H1 (cell line): ENCODE measurements around the gene HOXB9. TPM values are rescaled to one million over a fixed set of nuclear protein-coding genes. Genes with fewer than 3 reads are reported as not detected.

Experiments used
- CTCF ChIA-PET: fragments of 300-600 bp; sonication (Branson Sonifier 250); formaldehyde crosslinking; loops from one replicate; lab custom pipeline; 2021; ENCODE audit not compliant: partially characterized antibody; lab: Charles Lee
- POLR2A ChIA-PET: fragments of 300-600 bp; sonication (Branson Sonifier 250); formaldehyde crosslinking; loops from one replicate; lab custom pipeline; 2021; ENCODE audit warnings: inconsistent platforms; ENCODE audit not compliant: partially characterized antibody; lab: Charles Lee
- DNase-seq, 2 experiments: peaks; one replicate each; pipeline versions ENCODE4 v3.0.0 to v3.0.0-alpha.2; 2010 to 2022; ENCODE audit warnings: low spot score in 2 of 2, low read depth in 1 of 2, mixed read lengths in 1 of 2
- FAIRE-seq: peaks from 2 replicates; lab custom pipeline; 2011; peaks lifted over from hg19 to GRCh38; lab: Jason Lieb, UNC
- H2AFZ ChIP-seq: 2 replicates; pipeline ENCODE4 v1.8.1; 2012; ENCODE audit warnings: low read length, inconsistent platforms
- H2AK5ac ChIP-seq: 2 replicates; pipeline ENCODE4 v1.6.1; 2013; ENCODE audit warnings: low read depth, low read length
- H2BK120ac ChIP-seq: replicated peaks from 2 replicates; pipeline ENCODE3; 2013; ENCODE audit warnings: low read depth, low read length, inconsistent platforms
- H2BK12ac ChIP-seq: 2 replicates; pipeline ENCODE4 v1.6.1; 2013; ENCODE audit warnings: low read depth, low read length
- H2BK15ac ChIP-seq: 2 replicates; pipeline ENCODE4 v1.6.1; 2013; ENCODE audit warnings: low read length
- H2BK20ac ChIP-seq: 2 replicates; pipeline ENCODE4 v1.6.1; 2013; ENCODE audit warnings: low read length
- H2BK5ac ChIP-seq: 2 replicates; pipeline ENCODE4 v1.6.1; 2013; ENCODE audit warnings: low read depth, low read length
- H3K14ac ChIP-seq: 2 replicates; pipeline ENCODE4 v1.6.1; 2013; ENCODE audit warnings: inconsistent platforms; ENCODE audit not compliant: insufficient read length
- H3K18ac ChIP-seq: 2 replicates; pipeline ENCODE4 v1.6.1; 2013; ENCODE audit warnings: low read length; ENCODE audit errors: extremely low read depth
- H3K23ac ChIP-seq: 2 replicates; pipeline ENCODE4 v1.6.1; 2013; ENCODE audit warnings: inconsistent platforms; ENCODE audit not compliant: insufficient read length
- H3K23me2 ChIP-seq: 2 replicates; pipeline ENCODE4 v1.6.1; 2013; ENCODE audit warnings: low read depth, low read length
- H3K27ac ChIP-seq: 2 replicates; pipeline ENCODE4 v1.6.1; 2011; ENCODE audit warnings: low read depth, low read length, inconsistent platforms
- H3K27me3 ChIP-seq, 4 experiments: replicated peaks in 1 of 4; 1 replicate in 1 of 4; 2 replicates in 3 of 4; pipeline versions ENCODE4 v1.6.1 to v1.8.1; 2011 to 2013; ENCODE audit warnings: low read length in 3 of 4, mild to moderate bottlenecking in 3 of 4, inconsistent platforms in 2 of 4, mixed read lengths in 2 of 4, moderate library complexity in 1 of 4; ENCODE audit not compliant: control insufficient read depth in 3 of 4, insufficient read depth in 3 of 4; ENCODE audit errors: extremely low read depth in 1 of 4
- H3K36me3 ChIP-seq, 4 experiments: 2 replicates each; pipeline versions ENCODE4 v1.6.1 to v1.8.1; 2011 to 2013; ENCODE audit warnings: mild to moderate bottlenecking in 4 of 4, low read length in 3 of 4, moderate library complexity in 2 of 4, control low read depth in 1 of 4, inconsistent platforms in 1 of 4; ENCODE audit not compliant: insufficient read depth in 4 of 4, control insufficient read depth in 2 of 4
- H3K4ac ChIP-seq: replicated peaks from 2 replicates; pipeline ENCODE3; 2013; ENCODE audit warnings: low read length, low read depth, mixed read lengths, inconsistent platforms; ENCODE audit not compliant: insufficient read length
- H3K4me1 ChIP-seq, 4 experiments: replicated peaks in 1 of 4; 1 replicate in 1 of 4; 2 replicates in 3 of 4; pipeline versions ENCODE4 v1.6.1 to v1.8.1; 2011 to 2013; ENCODE audit warnings: low read length in 3 of 4, inconsistent platforms in 2 of 4, mixed read lengths in 1 of 4; ENCODE audit not compliant: insufficient read depth in 4 of 4, control insufficient read depth in 3 of 4
- H3K4me2 ChIP-seq, 2 experiments: 2 replicates each; pipeline versions ENCODE4 v1.6.1 to v1.8.1; 2011 to 2013; ENCODE audit warnings: low read depth in 2 of 2, low read length in 2 of 2, control low read depth in 1 of 2, inconsistent platforms in 1 of 2, mild to moderate bottlenecking in 1 of 2; ENCODE audit not compliant: insufficient read depth in 1 of 2
- H3K4me3 ChIP-seq, 4 experiments: fragments of 200-600, 300-600 bp in 1 of 4; sonication (generic), shearing (Covaris generic), sonication (Bioruptor Twin) in 1 of 4; 2 replicates each; pipeline versions ENCODE4 v1.5.1 to v1.8.1; 2011 to 2016; ENCODE audit warnings: low read length in 4 of 4, low read depth in 3 of 4, control low read depth in 2 of 4, inconsistent platforms in 2 of 4, mild to moderate bottlenecking in 2 of 4, mixed read lengths in 1 of 4, moderate library complexity in 1 of 4; ENCODE audit not compliant: insufficient read depth in 2 of 4; ENCODE audit errors: extremely low read depth in 1 of 4
- H3K56ac ChIP-seq: replicated peaks from 2 replicates; pipeline ENCODE3; 2013; ENCODE audit warnings: low read depth, mild to moderate bottlenecking, mixed read lengths, low read length, inconsistent platforms; ENCODE audit not compliant: insufficient read length
- H3K79me1 ChIP-seq: 2 replicates; pipeline ENCODE4 v1.6.1; 2013; ENCODE audit warnings: low read depth, low read length, control low read depth
- H3K79me2 ChIP-seq, 2 experiments: 2 replicates each; pipeline versions ENCODE4 v1.6.1 to v1.8.1; 2012 to 2013; ENCODE audit warnings: low read length in 2 of 2, mild to moderate bottlenecking in 2 of 2, inconsistent platforms in 1 of 2; ENCODE audit not compliant: insufficient read depth in 2 of 2, control insufficient read depth in 1 of 2
- H3K9ac ChIP-seq, 4 experiments: replicated peaks in 1 of 4; 1 replicate in 1 of 4; 2 replicates in 3 of 4; pipeline versions ENCODE4 v1.6.1 to v1.8.1; 2011 to 2013; ENCODE audit warnings: low read depth in 3 of 4, low read length in 3 of 4, control low read depth in 2 of 4, mild to moderate bottlenecking in 2 of 4, moderate library complexity in 2 of 4, inconsistent platforms in 1 of 4; ENCODE audit errors: extremely low read depth in 1 of 4
- H3K9me3 ChIP-seq, 2 experiments: 2 replicates each; pipeline versions ENCODE4 v1.6.1 to v1.8.1; 2012 to 2013; ENCODE audit warnings: mild to moderate bottlenecking in 2 of 2, moderate library complexity in 2 of 2, control low read depth in 1 of 2, inconsistent platforms in 1 of 2, low read depth in 1 of 2, low read length in 1 of 2, mixed read lengths in 1 of 2; ENCODE audit not compliant: insufficient read depth in 2 of 2
- H4K20me1 ChIP-seq, 2 experiments: replicated peaks in 1 of 2; 2 replicates each; pipeline versions ENCODE3 to v1.8.1; 2011 to 2013; ENCODE audit warnings: inconsistent platforms in 2 of 2, low read length in 2 of 2, mild to moderate bottlenecking in 1 of 2; ENCODE audit not compliant: insufficient read depth in 2 of 2, control insufficient read depth in 1 of 2
- H4K5ac ChIP-seq: 2 replicates; pipeline ENCODE4 v1.6.1; 2013; ENCODE audit warnings: low read length, low read depth, mixed read lengths, inconsistent platforms; ENCODE audit not compliant: insufficient read length
- H4K8ac ChIP-seq: 2 replicates; pipeline ENCODE4 v1.8.0; 2013; ENCODE audit warnings: mild to moderate bottlenecking, moderate library complexity, low read length, inconsistent platforms; ENCODE audit not compliant: insufficient read depth; ENCODE audit errors: extremely low read depth
- H4K91ac ChIP-seq: replicated peaks from 2 replicates; pipeline ENCODE3; 2013; ENCODE audit warnings: low read length, mixed read lengths, inconsistent platforms; ENCODE audit not compliant: insufficient read length
- CBX8 ChIP-seq: fragments of 300-800, 300-1000 bp; sonication (generic); IDR thresholded peaks from 2 replicates; pipeline ENCODE4 v1.7.1; 2016; ENCODE audit warnings: low read depth, low read length, borderline replicate concordance
- EZH2 ChIP-seq: fragments of 200-600 bp; sonication (generic); IDR thresholded peaks from 2 replicates; pipeline ENCODE4 v1.7.1; 2012; ENCODE audit warnings: low read depth, mild to moderate bottlenecking, moderate library complexity, low read length, inconsistent platforms; ENCODE audit not compliant: severe bottlenecking
- RNF2 ChIP-seq: fragments of 200-900, 300-1000 bp; sonication (generic); IDR thresholded peaks from 2 replicates; pipeline ENCODE4 v1.7.1; 2016; ENCODE audit warnings: borderline replicate concordance, low read depth, mild to moderate bottlenecking, antibody characterized with exemption, low read length; ENCODE audit not compliant: poor library complexity, severe bottlenecking; ENCODE audit errors: missing control alignments
- TAF1 ChIP-seq: IDR thresholded peaks from 2 replicates; pipeline ENCODE4 v1.6.1; 2011; ENCODE audit warnings: mild to moderate bottlenecking, low read depth, low read length
- WGBS, 2 experiments: shearing (Covaris generic) in 1 of 2; methylation state at CpG; one replicate each; pipeline versions ENCODE4 v1.1.6 to v1.1.7; 2013 to 2015; ENCODE audit warnings: low lambda C conversion rate in 2 of 2, mixed read lengths in 2 of 2, inconsistent platforms in 1 of 2, low coverage in 1 of 2, missing lambda C conversion rate in 1 of 2; ENCODE audit not compliant: insufficient replicate concordance in 2 of 2, insufficient coverage in 1 of 2, insufficient read length in 1 of 2; ENCODE audit errors: extremely low coverage in 1 of 2, missing lambda C conversion rate in 1 of 2; 5-methylcytosine and 5-hydroxymethylcytosine counted together
- polyA plus RNA-seq, 7 experiments: library from polyadenylated mRNA; depleted of rRNA in 3 of 7; stranded (reverse) in 5 of 7; unstranded in 2 of 7; fragments of >200 nt in 5 of 7; fragments of 200-250 nt in 2 of 7; gene quantifications; 1 replicate in 5 of 7; 2 replicates in 1 of 7; 4 replicates in 1 of 7; pipeline versions ENCODE4 v1.2.1 to v1.2.3, GENCODE V29; 2011 to 2013; ENCODE audit warnings: missing spikeins in 2 of 7, mixed read lengths in 2 of 7
- total RNA-seq: library from RNA; stranded (reverse); fragmentation: NEBNext Ultra II Directional; extraction: Animal tissue kit (Norgen Biotek cat#: 25700); gene quantifications from 2 replicates; pipeline ENCODE4 v1.2.1, GENCODE V29; 2021

The HOXB9 gene
- total and polyA plus RNA-seq, 2 of the 8 experiments (the other 6 are each of a cell fraction or from before 2014, with no cell fraction given), result not detected

DNA sequence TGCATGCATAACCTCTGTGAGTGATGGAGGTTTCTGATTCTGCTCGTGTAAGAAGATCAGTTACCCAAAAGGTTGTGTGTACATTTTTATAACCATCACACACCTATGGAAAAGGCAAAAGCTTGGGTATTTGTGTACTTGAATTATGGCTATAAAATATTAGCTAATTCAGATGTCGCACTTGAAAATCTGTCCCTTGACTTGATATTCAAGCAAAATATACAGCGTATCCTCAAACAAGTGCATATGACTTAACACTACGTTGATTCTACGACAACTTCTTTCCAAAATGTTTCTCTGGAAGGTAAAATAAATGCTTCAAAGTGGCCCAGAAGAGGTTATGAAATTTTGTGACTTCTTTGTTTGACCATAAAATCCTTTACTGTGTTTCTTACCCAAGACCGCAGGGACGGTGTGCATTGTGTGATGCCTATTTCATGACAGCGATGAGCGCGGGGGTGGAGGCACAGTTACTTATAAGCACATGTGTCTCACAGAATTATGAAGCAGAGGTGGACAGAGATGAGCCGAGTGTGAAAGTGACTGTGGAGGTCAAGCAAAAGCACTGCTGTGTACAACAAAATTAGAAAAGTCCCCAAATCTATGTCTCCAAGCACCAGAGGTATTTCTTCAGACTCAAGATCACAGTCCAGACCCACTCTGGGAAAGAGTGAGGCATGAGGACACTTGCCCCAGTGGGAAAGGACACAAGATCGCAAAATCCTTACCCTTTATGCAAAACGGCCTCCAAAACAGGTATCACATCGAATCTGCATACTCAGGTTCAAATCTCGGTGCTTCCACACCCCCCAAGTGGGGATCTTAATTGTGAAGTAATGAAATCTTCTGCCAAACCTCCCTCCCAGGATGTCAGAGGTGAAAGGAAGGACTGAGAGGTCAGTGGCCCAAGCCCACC lies 4.1 kb upstream of the HOXB9 start:
- Histone ChIP-seq H4K91ac (no peak overlapping the region), H3K79me1 (no peaks in the 10 kb centered on the region), H2AK5ac (peak overlapping the region; percentile 30; the same call in 1 of the 2 replicates), H2BK5ac (no peak overlapping the region), H4K8ac (no peak overlapping the region), H3K36me3 (no peaks in the 10 kb centered on the region; a peak in 1 of 8 replicates), H4K5ac (no peak overlapping the region), H3K9ac (no peak overlapping the region), H3K27me3 (peaks cover 97 to 100% (median 100%) of the 10 kb centered on the region in 4 experiments), H2BK12ac (peak overlapping the region; percentile 51; the same call in 1 of the 2 replicates), H2AFZ (no peak overlapping the region), H3K4me2 (no peak overlapping the region), H3K27ac (no peak overlapping the region), H3K56ac (no peak overlapping the region), H3K79me2 (no peaks in the 10 kb centered on the region), H3K14ac (no peak overlapping the region), H3K23me2 (peaks cover 2% of the 10 kb centered on the region; the same call in 1 of the 2 replicates), H4K20me1 (peaks cover 37 to 41% of the 10 kb centered on the region in 2 experiments), H3K18ac (no peak overlapping the region), H2BK15ac (no peak overlapping the region), H2BK20ac (no peak overlapping the region), H3K4me1 (peaks cover 0 to 15% (median 5%) of the 10 kb centered on the region in 4 experiments; a peak in 5 of 7 replicates), H2BK120ac (no peak overlapping the region), H3K23ac (no peak overlapping the region), H3K9me3 (no peaks in the 10 kb centered on the region), H3K4ac (no peak overlapping the region), H3K4me3 (no peak overlapping the region)
- DNase-seq (no peak), FAIRE-seq (no peak)
- ChIA-PET POLR2A (no interaction called here), CTCF (interaction anchor here (0.5 to 4.6 kb wide), 5 partner anchors 10 to 381 kb away, joined by 3 to 30 read pairs (median 4); partner anchors contain the start of gene HOXB8)
- 0 out of 2 replicates have a peak, but pooled peaks have one; percentile 8 for TF ChIP-seq CBX8
- TF ChIP-seq RNF2, result peak; percentile 85
- no peak for TF ChIP-seq TAF1
- TF ChIP-seq EZH2, result peak; percentile 4
- 49% methylated on average over 15 of the region's 15 CpGs; no CpG with 5 or more reads in 1 of the 2 experiments for WGBS, 2 experiments
